Caco-2 (cell line): ENCODE results near the gene SCAF4. TPM values are rescaled to one million over a fixed set of nuclear protein-coding genes. Genes with fewer than 3 reads are reported as not detected.
"Not testable (repeated sequence)": the region's sequence is repeated elsewhere in the genome, so short reads cannot be mapped to it uniquely, and the experiment has no call there.

Experiments used
- BruUV-seq: library from RNA; stranded (reverse); fragments of 400-500 nt; replicated peaks from 2 replicates; lab custom pipeline; 2021; lab: Mats Ljungman, UMichigan
- CTCF ChIA-PET: fragments of 300-600 bp; sonication (Branson Sonifier 250); formaldehyde crosslinking; loops from one replicate; lab custom pipeline; 2022; ENCODE audit warnings: antibody characterized with exemption; lab: Charles Lee
- POLR2A ChIA-PET: fragments of 300-600 bp; sonication (Branson Sonifier 250); formaldehyde crosslinking; loops from one replicate; lab custom pipeline; 2022; ENCODE audit warnings: antibody characterized with exemption; lab: Charles Lee
- DNase-seq, 2 experiments: peaks; one replicate each; pipeline versions ENCODE4 v3.0.0 to v3.0.0-alpha.2; 2020 to 2022
- H3K27me3 ChIP-seq: replicated peaks from 2 replicates; pipeline ENCODE4 v1.6.0; 2011; ENCODE audit warnings: low read length; ENCODE audit not compliant: control insufficient read depth, insufficient read depth
- H3K36me3 ChIP-seq: 2 replicates; pipeline ENCODE4 v1.5.1; 2011; ENCODE audit warnings: low read length; ENCODE audit not compliant: control insufficient read depth, insufficient read depth
- H3K4me1 ChIP-seq: fragments of 250-450 bp; sonication (Bioruptor Pico); 2 replicates; pipeline ENCODE4 v1.5.1; 2020; ENCODE audit warnings: mild to moderate bottlenecking
- H3K4me3 ChIP-seq: 2 replicates; pipeline ENCODE4 v1.5.1; 2011; ENCODE audit warnings: low read depth, mild to moderate bottlenecking, control low read depth, low read length
- H3K9me3 ChIP-seq: fragments of 250-450 bp; sonication (Bioruptor Pico); 2 replicates; pipeline ENCODE4 v1.5.1; 2020; ENCODE audit warnings: mild to moderate bottlenecking, moderate library complexity
- H3K27ac Mint-ChIP-seq: one replicate; pipeline ENCODE4 v1.8.0; 2022; ENCODE audit warnings: mixed read lengths; ENCODE audit not compliant: unreplicated experiment
- H3K27me3 Mint-ChIP-seq: one replicate; pipeline ENCODE4 v1.8.0; 2022; ENCODE audit warnings: mixed read lengths; ENCODE audit not compliant: insufficient read depth, unreplicated experiment
- H3K36me3 Mint-ChIP-seq: one replicate; pipeline ENCODE4 v1.8.0; 2022; ENCODE audit warnings: mild to moderate bottlenecking, mixed read lengths; ENCODE audit not compliant: insufficient read depth, unreplicated experiment
- H3K4me1 Mint-ChIP-seq: one replicate; pipeline ENCODE4 v1.8.0; 2022; ENCODE audit warnings: low read depth, mixed read lengths; ENCODE audit not compliant: unreplicated experiment
- H3K4me3 Mint-ChIP-seq: one replicate; pipeline ENCODE4 v1.8.0; 2022; ENCODE audit warnings: mild to moderate bottlenecking, moderate library complexity, mixed read lengths; ENCODE audit not compliant: unreplicated experiment
- H3K9me3 Mint-ChIP-seq: one replicate; pipeline ENCODE4 v1.8.0; 2022; ENCODE audit warnings: mixed read lengths; ENCODE audit not compliant: unreplicated experiment
- intact Hi-C: fragments of 100-400 bp; cut with micrococcal nuclease; formaldehyde crosslinking; loops from one replicate; pipeline ENCODE4 v1.10.0; 2022; ENCODE audit not compliant: unreplicated experiment
- total RNA-seq: library from RNA; stranded (reverse); gene quantifications from 2 replicates; pipeline ENCODE4 v1.2.3, GENCODE V29; 2022
- TF ChIP-seq, protein P1 (sequence below), 2 experiments: fragments of 200-600 bp in 1 of 2; IDR thresholded peaks; 1 replicate in 1 of 2; 2 replicates in 1 of 2; pipeline versions ENCODE4 v1.5.1 to v1.8.0; 2011 to 2022; ENCODE audit warnings: antibody characterized with exemption in 1 of 2, control low read depth in 1 of 2, inconsistent platforms in 1 of 2, low read depth in 1 of 2, low read length in 1 of 2, mild to moderate bottlenecking in 1 of 2, moderate library complexity in 1 of 2; ENCODE audit not compliant: insufficient read depth in 1 of 2, severe bottlenecking in 1 of 2, unreplicated experiment in 1 of 2

SCAF4 gene
- total RNA-seq, 1 experiment from 2014 or later = 50.2 TPM

DNA sequence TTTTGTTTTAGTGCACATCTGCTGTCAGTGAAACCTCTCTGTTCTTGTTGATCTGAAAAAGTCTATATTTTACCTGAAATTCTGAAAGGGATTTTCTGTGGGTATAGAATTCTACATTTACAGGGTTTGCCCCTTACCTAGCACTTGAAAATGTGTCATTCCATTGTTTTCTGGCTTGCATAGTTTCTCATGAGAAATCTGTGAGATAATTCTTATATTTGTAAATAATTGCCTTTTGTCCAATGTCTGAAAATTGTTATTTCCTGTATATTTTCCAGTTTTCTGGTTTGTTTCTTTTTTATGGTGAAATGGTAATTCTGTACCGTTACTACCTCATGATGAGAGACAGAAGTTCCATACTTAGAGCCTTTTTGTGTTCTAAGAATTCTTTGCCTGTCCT is 11.8 kb upstream of the SCAF4 start:
- no peak overlapping the region for H3K27ac Mint-ChIP-seq
- intact Hi-C loops = no loop called here
- H3K4me1 ChIP-seq = no peaks in the 10 kb centered on the region
- DNase-seq = no peak
- TF ChIP-seq, protein P1, sequence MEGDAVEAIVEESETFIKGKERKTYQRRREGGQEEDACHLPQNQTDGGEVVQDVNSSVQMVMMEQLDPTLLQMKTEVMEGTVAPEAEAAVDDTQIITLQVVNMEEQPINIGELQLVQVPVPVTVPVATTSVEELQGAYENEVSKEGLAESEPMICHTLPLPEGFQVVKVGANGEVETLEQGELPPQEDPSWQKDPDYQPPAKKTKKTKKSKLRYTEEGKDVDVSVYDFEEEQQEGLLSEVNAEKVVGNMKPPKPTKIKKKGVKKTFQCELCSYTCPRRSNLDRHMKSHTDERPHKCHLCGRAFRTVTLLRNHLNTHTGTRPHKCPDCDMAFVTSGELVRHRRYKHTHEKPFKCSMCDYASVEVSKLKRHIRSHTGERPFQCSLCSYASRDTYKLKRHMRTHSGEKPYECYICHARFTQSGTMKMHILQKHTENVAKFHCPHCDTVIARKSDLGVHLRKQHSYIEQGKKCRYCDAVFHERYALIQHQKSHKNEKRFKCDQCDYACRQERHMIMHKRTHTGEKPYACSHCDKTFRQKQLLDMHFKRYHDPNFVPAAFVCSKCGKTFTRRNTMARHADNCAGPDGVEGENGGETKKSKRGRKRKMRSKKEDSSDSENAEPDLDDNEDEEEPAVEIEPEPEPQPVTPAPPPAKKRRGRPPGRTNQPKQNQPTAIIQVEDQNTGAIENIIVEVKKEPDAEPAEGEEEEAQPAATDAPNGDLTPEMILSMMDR (IDR thresholded peaks at IDR 0.05; ENCODE audit: insufficient read depth in 1 of 2, low read depth in 1 of 2, low read length in 1 of 2, severe bottlenecking in 1 of 2, unreplicated experiment in 1 of 2) = no peak
- CTCF ChIA-PET = no interaction called here
- no peaks in the 10 kb centered on the region for H3K36me3 Mint-ChIP-seq
- H3K27me3 ChIP-seq = no peaks in the 10 kb centered on the region
- BruUV-seq = no TSS peak
- peaks cover 10% of the 10 kb centered on the region for H3K9me3 Mint-ChIP-seq
- H3K4me3 ChIP-seq = no peak overlapping the region
- no peak overlapping the region for H3K4me3 Mint-ChIP-seq
- no peaks in the 10 kb centered on the region for H3K4me1 Mint-ChIP-seq
- no peaks in the 10 kb centered on the region for H3K36me3 ChIP-seq
- POLR2A ChIA-PET = no interaction called here
- H3K9me3 ChIP-seq = no peaks in the 10 kb centered on the region; the same call in 1 of the 2 replicates
- no peaks in the 10 kb centered on the region for H3K27me3 Mint-ChIP-seq

DNA sequence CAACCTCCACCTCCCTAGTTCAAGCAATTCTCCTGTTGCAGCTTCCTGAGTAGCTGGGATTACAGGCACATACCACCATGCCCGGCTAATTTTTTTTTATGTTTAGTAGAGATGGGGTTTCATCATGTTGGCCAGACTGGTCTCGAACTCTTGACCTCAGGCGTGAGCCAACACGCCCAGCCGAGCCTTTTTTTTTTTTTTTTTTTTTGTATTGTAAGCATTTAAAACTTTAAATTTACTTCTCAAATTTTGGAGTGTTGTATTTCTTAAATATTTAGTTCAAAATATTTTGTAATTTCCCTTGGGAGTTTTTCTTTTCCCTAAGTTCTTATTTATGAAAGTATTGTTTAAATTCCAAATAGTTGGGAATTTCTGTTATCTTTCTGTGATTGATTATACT is 9.2 kb upstream of the SCAF4 start:
- Histone ChIP-seq H3K27me3 (no peaks in the 10 kb centered on the region), H3K4me3 (no peak overlapping the region), H3K36me3 (no peaks in the 10 kb centered on the region), H3K9me3 (no peaks in the 10 kb centered on the region; the same call in 1 of the 2 replicates), H3K4me1 (no peaks in the 10 kb centered on the region)
- CTCF ChIA-PET = no interaction called here
- TF ChIP-seq, protein P1 (IDR thresholded peaks at IDR 0.05; ENCODE audit: insufficient read depth in 1 of 2, low read depth in 1 of 2, low read length in 1 of 2, severe bottlenecking in 1 of 2, unreplicated experiment in 1 of 2) = no peak
- Mint-ChIP-seq H3K27me3 (no peaks in the 10 kb centered on the region), H3K9me3 (peaks cover 7% of the 10 kb centered on the region), H3K4me3 (no peak overlapping the region), H3K4me1 (no peaks in the 10 kb centered on the region), H3K36me3 (no peaks in the 10 kb centered on the region), H3K27ac (no peak overlapping the region)
- intact Hi-C loops = no loop called here
- POLR2A ChIA-PET = no interaction called here
- DNase-seq = no peak
- BruUV-seq = no TSS peak

DNA sequence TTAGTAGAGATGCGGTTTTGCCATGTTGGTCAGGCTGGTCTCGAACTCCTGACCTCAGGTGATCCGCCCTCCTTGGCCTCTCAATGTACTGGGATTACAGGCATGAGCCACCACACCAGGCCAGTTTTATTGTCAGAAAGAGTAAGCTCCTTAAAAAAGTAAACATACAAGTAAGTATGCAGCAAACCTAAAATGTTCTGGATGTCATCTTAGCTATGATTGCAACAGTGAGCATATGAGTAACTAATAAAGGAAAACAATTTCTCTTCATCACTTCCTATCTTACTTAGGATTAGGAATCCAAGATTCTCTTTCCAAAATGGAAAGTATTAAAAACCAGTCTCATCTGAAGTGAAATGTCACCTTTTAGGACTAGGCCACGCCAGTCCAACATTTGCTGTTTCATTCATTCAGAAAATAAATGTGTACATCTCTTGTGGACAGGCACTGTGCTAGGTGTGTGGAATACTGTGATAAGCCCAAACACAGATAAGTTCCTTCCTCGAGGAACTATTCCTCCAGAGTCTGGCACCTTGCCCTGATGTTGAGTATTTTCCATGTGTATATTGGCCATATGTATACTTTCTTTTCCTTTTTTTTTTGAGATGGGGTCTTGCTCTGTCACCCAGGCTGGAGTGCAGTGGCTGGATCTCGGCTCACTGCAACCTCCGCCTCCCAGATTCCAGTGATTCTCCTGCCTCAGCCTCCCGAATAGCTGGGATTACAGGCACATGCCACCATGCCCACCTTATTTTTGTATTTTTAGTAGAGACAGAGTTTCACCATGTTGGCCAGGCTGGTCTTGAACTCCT is 5.9 kb upstream of the SCAF4 start:
- H3K4me3 Mint-ChIP-seq, CTCF ChIA-PET, DNase-seq, H3K9me3 ChIP-seq, H3K9me3 Mint-ChIP-seq, H3K36me3 ChIP-seq, H3K36me3 Mint-ChIP-seq, H3K4me1 ChIP-seq, H3K4me1 Mint-ChIP-seq, H3K27me3 Mint-ChIP-seq, H3K27me3 ChIP-seq, BruUV-seq, H3K4me3 ChIP-seq, intact Hi-C loops, H3K27ac Mint-ChIP-seq: not testable (repeated sequence)
- POLR2A ChIA-PET = interaction anchor here (0.7 kb wide), 1 partner anchor 239 kb away, joined by 11 read pairs; no protein-coding TSS in a partner anchor
